HEK293 (cell line): Measurements from ENCODE around the gene HYKK.

Experiments used
- BCL11B ChIP-seq: fragments of 450-650 bp; formaldehyde crosslinking; IDR thresholded peaks from 2 replicates; pipeline ENCODE4 v1.5.1; 2016; ENCODE audit warnings: low read depth, missing biosample characterization, missing genetic modification characterization
- GLI2 ChIP-seq: fragments of 450-650 bp; formaldehyde crosslinking; IDR thresholded peaks from 2 replicates; pipeline ENCODE4; 2017; ENCODE audit warnings: missing biosample characterization, missing genetic modification characterization, low read depth, borderline replicate concordance
- IKZF3 ChIP-seq: fragments of 450-650 bp; IDR thresholded peaks from 2 replicates; pipeline ENCODE4 v1.5.0; 2018; ENCODE audit warnings: missing biosample characterization, mild to moderate bottlenecking, missing genetic modification characterization, moderate library complexity
- KLF17 ChIP-seq: fragments of 450-650 bp; formaldehyde crosslinking; IDR thresholded peaks from 2 replicates; pipeline ENCODE4 v1.5.1; 2016; ENCODE audit warnings: missing biosample characterization, missing genetic modification characterization
- PRDM6 ChIP-seq: fragments of 450-650 bp; formaldehyde crosslinking; IDR thresholded peaks from 2 replicates; pipeline ENCODE4 v1.5.1; 2017; ENCODE audit warnings: missing biosample characterization, missing genetic modification characterization
- SALL2 ChIP-seq: fragments of 450-650 bp; formaldehyde crosslinking; IDR thresholded peaks from 2 replicates; pipeline ENCODE4 v1.5.0; 2017; ENCODE audit warnings: missing biosample characterization, mild to moderate bottlenecking, missing genetic modification characterization, borderline replicate concordance
- TRIM28 ChIP-seq: IDR thresholded peaks from 2 replicates; pipeline ENCODE4 v1.6.1; 2011; ENCODE audit warnings: low read length, control low read depth, borderline replicate concordance
- ZBTB10 ChIP-seq: fragments of 450-650 bp; formaldehyde crosslinking; IDR thresholded peaks from 2 replicates; pipeline ENCODE4 v1.5.1; 2016; ENCODE audit warnings: missing biosample characterization, missing genetic modification characterization
- ZNF133 ChIP-seq: fragments of 450-650 bp; formaldehyde crosslinking; IDR thresholded peaks from 2 replicates; pipeline ENCODE4 v1.5.1; 2016; ENCODE audit warnings: missing biosample characterization, missing genetic modification characterization
- ZNF148 ChIP-seq: fragments of 450-650 bp; formaldehyde crosslinking; IDR thresholded peaks from 2 replicates; pipeline ENCODE4 v1.5.0; 2017; ENCODE audit warnings: missing biosample characterization, missing genetic modification characterization, borderline replicate concordance
- ZNF175 ChIP-seq: fragments of 450-650 bp; formaldehyde crosslinking; IDR thresholded peaks from 2 replicates; pipeline ENCODE4 v1.5.1; 2016; ENCODE audit warnings: missing biosample characterization, missing genetic modification characterization
- ZNF239 ChIP-seq: fragments of 450-650 bp; formaldehyde crosslinking; IDR thresholded peaks from 2 replicates; pipeline ENCODE4 v1.5.1; 2016; ENCODE audit warnings: missing biosample characterization, missing genetic modification characterization
- ZNF274 ChIP-seq, 2 experiments: fragments of 200-500 bp in 1 of 2; fragments of 450-650 bp in 1 of 2; sonication (Bioruptor generic) in 1 of 2; formaldehyde crosslinking in 1 of 2; IDR thresholded peaks; 2 replicates each; pipeline versions ENCODE4 v1.5.1 to v1.6.1; 2014 to 2016; ENCODE audit warnings: borderline replicate concordance in 1 of 2, inconsistent platforms in 1 of 2, low read length in 1 of 2, missing biosample characterization in 1 of 2, missing genetic modification characterization in 1 of 2
- ZNF280D ChIP-seq: fragments of 450-650 bp; formaldehyde crosslinking; IDR thresholded peaks from 2 replicates; pipeline ENCODE4 v1.5.1; 2016; ENCODE audit warnings: missing biosample characterization, missing genetic modification characterization
- ZNF510 ChIP-seq: fragments of 450-650 bp; formaldehyde crosslinking; IDR thresholded peaks from 2 replicates; pipeline ENCODE4 v1.5.1; 2018; ENCODE audit warnings: mild to moderate bottlenecking, missing genetic modification characterization, missing biosample characterization; ENCODE audit not compliant: insufficient replicate concordance
- ZNF521 ChIP-seq: fragments of 450-650 bp; formaldehyde crosslinking; IDR thresholded peaks from 2 replicates; pipeline ENCODE4 v1.5.1; 2017; ENCODE audit warnings: missing biosample characterization, mild to moderate bottlenecking, missing genetic modification characterization
- ZNF600 ChIP-seq: fragments of 450-650 bp; formaldehyde crosslinking; IDR thresholded peaks from 2 replicates; pipeline ENCODE4 v1.5.1; 2016; ENCODE audit warnings: missing biosample characterization, missing genetic modification characterization
- ZNF623 ChIP-seq: fragments of 450-650 bp; formaldehyde crosslinking; IDR thresholded peaks from 2 replicates; pipeline ENCODE4 v1.5.1; 2016; ENCODE audit warnings: missing biosample characterization, missing genetic modification characterization
- ZNF701 ChIP-seq: fragments of 450-650 bp; formaldehyde crosslinking; IDR thresholded peaks from 2 replicates; pipeline ENCODE4 v1.5.1; 2016; ENCODE audit warnings: missing biosample characterization, missing genetic modification characterization
- ZNF785 ChIP-seq: fragments of 450-650 bp; formaldehyde crosslinking; IDR thresholded peaks from 2 replicates; pipeline ENCODE4 v1.5.1; 2016; ENCODE audit warnings: missing biosample characterization, missing genetic modification characterization
- ZSCAN23 ChIP-seq: fragments of 450-650 bp; formaldehyde crosslinking; IDR thresholded peaks from 2 replicates; pipeline ENCODE4 v1.5.1; 2016; ENCODE audit warnings: missing biosample characterization, missing genetic modification characterization
- TF ChIP-seq, protein P1 (sequence below): fragments of 450-650 bp; formaldehyde crosslinking; IDR thresholded peaks from 2 replicates; pipeline ENCODE4; 2016; ENCODE audit warnings: missing biosample characterization, missing genetic modification characterization

The HYKK gene

DNA sequence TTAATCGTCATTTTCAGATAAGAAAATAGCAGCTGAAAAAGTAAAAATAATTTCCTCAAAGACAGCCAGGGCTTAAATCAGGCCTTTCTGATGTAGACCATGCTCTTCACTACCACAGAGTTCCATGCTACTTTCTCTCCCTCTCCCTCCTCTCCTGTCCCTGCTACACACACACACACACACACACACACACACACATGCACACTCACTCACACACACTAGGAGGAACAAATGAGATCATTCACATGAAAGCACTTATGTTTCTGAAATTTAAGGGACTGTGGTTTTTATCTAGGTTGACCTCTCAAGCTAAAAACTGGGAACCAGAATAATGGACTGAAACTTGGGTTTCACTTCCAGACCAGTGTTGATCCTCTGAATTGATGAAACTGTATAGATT is 28.8 kb downstream of the HYKK start (continued):
- TF ChIP-seq ZNF785 (tag by site-specific recombination) (peak; percentile 83; the same call in 1 of the 2 replicates), ZNF510 (no peak), ZNF280D (tag by site-specific recombination) (no peak), PRDM6 (tag by site-specific recombination) (no peak), ZNF623 (0 out of 2 replicates have a peak, but pooled peaks have one; percentile 12), ZNF239 (tag by site-specific recombination) (no peak), ZSCAN23 (tag by site-specific recombination) (no peak), ZNF600 (tag by site-specific recombination) (no peak), IKZF3 (tag by site-specific recombination) (no peak), ZNF148 (tag by site-specific recombination) (peak; percentile 95), ZNF133 (no peak), GLI2 (tag by site-specific recombination) (no peak), ZNF701 (tag by site-specific recombination) (no peak), ZNF274 (IDR thresholded peaks at IDR 0.05; ENCODE audit: low read length) (no peak), ZNF274 (tag by site-specific recombination; IDR thresholded peaks at IDR 0.05; ENCODE audit: borderline replicate concordance) (no peak), SALL2 (peak; percentile 81; the same call in 1 of the 2 replicates), ZNF175 (no peak), ZNF521 (tag by site-specific recombination) (no peak), ZBTB10 (tag by site-specific recombination) (0 out of 2 replicates have a peak, but pooled peaks have one; percentile 23), BCL11B (tag by site-specific recombination) (no peak), KLF17 (no peak), TRIM28 (no peak)
- TF ChIP-seq, protein P1, sequence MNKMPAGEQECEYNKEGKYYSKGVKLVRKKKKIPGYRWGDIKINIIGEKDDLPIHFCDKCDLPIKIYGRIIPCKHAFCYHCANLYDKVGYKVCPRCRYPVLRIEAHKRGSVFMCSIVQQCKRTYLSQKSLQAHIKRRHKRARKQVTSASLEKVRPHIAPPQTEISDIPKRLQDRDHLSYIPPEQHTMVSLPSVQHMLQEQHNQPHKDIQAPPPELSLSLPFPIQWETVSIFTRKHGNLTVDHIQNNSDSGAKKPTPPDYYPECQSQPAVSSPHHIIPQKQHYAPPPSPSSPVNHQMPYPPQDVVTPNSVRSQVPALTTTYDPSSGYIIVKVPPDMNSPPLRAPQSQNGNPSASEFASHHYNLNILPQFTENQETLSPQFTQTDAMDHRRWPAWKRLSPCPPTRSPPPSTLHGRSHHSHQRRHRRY (tag by site-specific recombination) = no peak
